Caco-2 (cell line): ENCODE results near the gene SEMA3C. TPM values are rescaled to one million over a fixed set of nuclear protein-coding genes. Genes with fewer than 3 reads are reported as not detected.

ENCODE experiments used
- BruUV-seq: library from RNA; stranded (reverse); fragments of 400-500 nt; replicated peaks from 2 replicates; lab custom pipeline; 2021; lab: Mats Ljungman, UMichigan
- CTCF ChIA-PET: fragments of 300-600 bp; sonication (Branson Sonifier 250); formaldehyde crosslinking; loops from one replicate; lab custom pipeline; 2022; ENCODE audit warnings: antibody characterized with exemption; lab: Charles Lee
- POLR2A ChIA-PET: fragments of 300-600 bp; sonication (Branson Sonifier 250); formaldehyde crosslinking; loops from one replicate; lab custom pipeline; 2022; ENCODE audit warnings: antibody characterized with exemption; lab: Charles Lee
- DNase-seq, 2 experiments: peaks; one replicate each; pipeline versions ENCODE4 v3.0.0 to v3.0.0-alpha.2; 2020 to 2022
- H3K27me3 ChIP-seq: replicated peaks from 2 replicates; pipeline ENCODE4 v1.6.0; 2011; ENCODE audit warnings: low read length; ENCODE audit not compliant: control insufficient read depth, insufficient read depth
- H3K36me3 ChIP-seq: 2 replicates; pipeline ENCODE4 v1.5.1; 2011; ENCODE audit warnings: low read length; ENCODE audit not compliant: control insufficient read depth, insufficient read depth
- H3K4me1 ChIP-seq: fragments of 250-450 bp; sonication (Bioruptor Pico); 2 replicates; pipeline ENCODE4 v1.5.1; 2020; ENCODE audit warnings: mild to moderate bottlenecking
- H3K4me3 ChIP-seq: 2 replicates; pipeline ENCODE4 v1.5.1; 2011; ENCODE audit warnings: low read depth, mild to moderate bottlenecking, control low read depth, low read length
- H3K9me3 ChIP-seq: fragments of 250-450 bp; sonication (Bioruptor Pico); 2 replicates; pipeline ENCODE4 v1.5.1; 2020; ENCODE audit warnings: mild to moderate bottlenecking, moderate library complexity
- H3K27ac Mint-ChIP-seq: one replicate; pipeline ENCODE4 v1.8.0; 2022; ENCODE audit warnings: mixed read lengths; ENCODE audit not compliant: unreplicated experiment
- H3K27me3 Mint-ChIP-seq: one replicate; pipeline ENCODE4 v1.8.0; 2022; ENCODE audit warnings: mixed read lengths; ENCODE audit not compliant: insufficient read depth, unreplicated experiment
- H3K36me3 Mint-ChIP-seq: one replicate; pipeline ENCODE4 v1.8.0; 2022; ENCODE audit warnings: mild to moderate bottlenecking, mixed read lengths; ENCODE audit not compliant: insufficient read depth, unreplicated experiment
- H3K4me1 Mint-ChIP-seq: one replicate; pipeline ENCODE4 v1.8.0; 2022; ENCODE audit warnings: low read depth, mixed read lengths; ENCODE audit not compliant: unreplicated experiment
- H3K4me3 Mint-ChIP-seq: one replicate; pipeline ENCODE4 v1.8.0; 2022; ENCODE audit warnings: mild to moderate bottlenecking, moderate library complexity, mixed read lengths; ENCODE audit not compliant: unreplicated experiment
- H3K9me3 Mint-ChIP-seq: one replicate; pipeline ENCODE4 v1.8.0; 2022; ENCODE audit warnings: mixed read lengths; ENCODE audit not compliant: unreplicated experiment
- intact Hi-C: fragments of 100-400 bp; cut with micrococcal nuclease; formaldehyde crosslinking; loops from one replicate; pipeline ENCODE4 v1.10.0; 2022; ENCODE audit not compliant: unreplicated experiment
- total RNA-seq: library from RNA; stranded (reverse); gene quantifications from 2 replicates; pipeline ENCODE4 v1.2.3, GENCODE V29; 2022
- TF ChIP-seq, protein P1 (sequence below), 2 experiments: fragments of 200-600 bp in 1 of 2; IDR thresholded peaks; 1 replicate in 1 of 2; 2 replicates in 1 of 2; pipeline versions ENCODE4 v1.5.1 to v1.8.0; 2011 to 2022; ENCODE audit warnings: antibody characterized with exemption in 1 of 2, control low read depth in 1 of 2, inconsistent platforms in 1 of 2, low read depth in 1 of 2, low read length in 1 of 2, mild to moderate bottlenecking in 1 of 2, moderate library complexity in 1 of 2; ENCODE audit not compliant: insufficient read depth in 1 of 2, severe bottlenecking in 1 of 2, unreplicated experiment in 1 of 2

SEMA3C gene
- total RNA-seq, 1 experiment from 2014 or later, result 25.8 TPM

DNA sequence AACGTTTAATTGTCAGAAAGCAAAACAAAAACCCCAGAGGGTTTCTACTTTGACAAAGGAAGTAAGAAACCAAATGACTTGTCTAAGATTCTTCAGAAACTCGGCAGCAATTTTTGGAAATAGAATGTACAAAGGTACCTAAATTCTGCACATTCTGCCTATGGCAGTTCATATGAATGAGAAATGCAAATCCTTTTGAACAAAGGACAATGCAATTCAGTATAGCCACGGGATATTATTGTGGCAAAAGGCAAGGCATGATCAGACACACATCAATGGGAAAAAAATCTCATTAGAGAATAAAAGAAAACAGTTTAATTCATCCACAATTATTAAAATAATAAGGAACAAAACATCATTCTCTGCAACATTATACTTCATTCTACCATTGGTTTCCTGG is 93.4 kb downstream of the SEMA3C start:
- Mint-ChIP-seq H3K4me1 (peaks cover 2% of the 10 kb centered on the region), H3K36me3 (peaks cover 8% of the 10 kb centered on the region), H3K4me3 (no peak overlapping the region), H3K27ac (no peak overlapping the region), H3K9me3 (no peaks in the 10 kb centered on the region), H3K27me3 (no peaks in the 10 kb centered on the region)
- Histone ChIP-seq H3K4me3 (no peak overlapping the region), H3K36me3 (no peaks in the 10 kb centered on the region), H3K9me3 (no peaks in the 10 kb centered on the region), H3K27me3 (no peaks in the 10 kb centered on the region), H3K4me1 (peaks cover 18% of the 10 kb centered on the region)
- ChIA-PET POLR2A (no interaction called here), CTCF (no interaction called here)
- TF ChIP-seq, protein P1, sequence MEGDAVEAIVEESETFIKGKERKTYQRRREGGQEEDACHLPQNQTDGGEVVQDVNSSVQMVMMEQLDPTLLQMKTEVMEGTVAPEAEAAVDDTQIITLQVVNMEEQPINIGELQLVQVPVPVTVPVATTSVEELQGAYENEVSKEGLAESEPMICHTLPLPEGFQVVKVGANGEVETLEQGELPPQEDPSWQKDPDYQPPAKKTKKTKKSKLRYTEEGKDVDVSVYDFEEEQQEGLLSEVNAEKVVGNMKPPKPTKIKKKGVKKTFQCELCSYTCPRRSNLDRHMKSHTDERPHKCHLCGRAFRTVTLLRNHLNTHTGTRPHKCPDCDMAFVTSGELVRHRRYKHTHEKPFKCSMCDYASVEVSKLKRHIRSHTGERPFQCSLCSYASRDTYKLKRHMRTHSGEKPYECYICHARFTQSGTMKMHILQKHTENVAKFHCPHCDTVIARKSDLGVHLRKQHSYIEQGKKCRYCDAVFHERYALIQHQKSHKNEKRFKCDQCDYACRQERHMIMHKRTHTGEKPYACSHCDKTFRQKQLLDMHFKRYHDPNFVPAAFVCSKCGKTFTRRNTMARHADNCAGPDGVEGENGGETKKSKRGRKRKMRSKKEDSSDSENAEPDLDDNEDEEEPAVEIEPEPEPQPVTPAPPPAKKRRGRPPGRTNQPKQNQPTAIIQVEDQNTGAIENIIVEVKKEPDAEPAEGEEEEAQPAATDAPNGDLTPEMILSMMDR (IDR thresholded peaks at IDR 0.05; ENCODE audit: insufficient read depth in 1 of 2, low read depth in 1 of 2, low read length in 1 of 2, severe bottlenecking in 1 of 2, unreplicated experiment in 1 of 2), result no peak
- DNase-seq, result no peak
- intact Hi-C loops, result loop anchor here (10.0 kb wide), 1 partner anchor 101 kb away; no protein-coding TSS in a partner anchor
- no TSS peak for BruUV-seq

DNA sequence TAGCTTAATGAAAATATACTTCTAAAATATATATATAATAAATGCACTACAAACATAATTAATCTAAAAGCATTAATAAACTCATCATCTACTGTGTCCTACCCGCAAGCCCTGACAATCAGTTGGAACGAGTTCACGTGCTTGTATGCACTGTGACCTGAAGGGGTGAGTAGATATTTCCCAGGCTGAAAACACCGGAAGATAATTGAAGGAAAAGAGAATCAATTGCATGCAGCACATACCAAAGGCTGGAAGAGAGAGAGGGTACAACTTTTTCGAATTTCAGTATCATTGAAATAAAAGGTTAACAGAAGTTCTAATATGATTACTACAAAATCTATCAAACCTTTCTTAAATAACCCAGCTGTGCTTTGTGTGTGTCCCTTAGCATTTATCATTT is 94.6 kb downstream of the SEMA3C start:
- Histone ChIP-seq H3K27me3 (no peaks in the 10 kb centered on the region), H3K9me3 (no peaks in the 10 kb centered on the region), H3K4me3 (no peak overlapping the region), H3K36me3 (no peaks in the 10 kb centered on the region), H3K4me1 (peaks cover 18% of the 10 kb centered on the region)
- H3K27me3 Mint-ChIP-seq, result no peaks in the 10 kb centered on the region
- H3K4me3 Mint-ChIP-seq, result no peak overlapping the region
- TF ChIP-seq, protein P1 (IDR thresholded peaks at IDR 0.05; ENCODE audit: insufficient read depth in 1 of 2, low read depth in 1 of 2, low read length in 1 of 2, severe bottlenecking in 1 of 2, unreplicated experiment in 1 of 2), result no peak
- peaks cover 8% of the 10 kb centered on the region for H3K36me3 Mint-ChIP-seq
- no peaks in the 10 kb centered on the region for H3K4me1 Mint-ChIP-seq
- BruUV-seq, result no TSS peak
- DNase-seq, result no peak
- CTCF ChIA-PET, result no interaction called here
- H3K27ac Mint-ChIP-seq, result no peak overlapping the region
- H3K9me3 Mint-ChIP-seq, result no peaks in the 10 kb centered on the region
- intact Hi-C loops, result loop anchor here (10.0 kb wide), 1 partner anchor 99 kb away; no protein-coding TSS in a partner anchor
- POLR2A ChIA-PET, result no interaction called here

DNA sequence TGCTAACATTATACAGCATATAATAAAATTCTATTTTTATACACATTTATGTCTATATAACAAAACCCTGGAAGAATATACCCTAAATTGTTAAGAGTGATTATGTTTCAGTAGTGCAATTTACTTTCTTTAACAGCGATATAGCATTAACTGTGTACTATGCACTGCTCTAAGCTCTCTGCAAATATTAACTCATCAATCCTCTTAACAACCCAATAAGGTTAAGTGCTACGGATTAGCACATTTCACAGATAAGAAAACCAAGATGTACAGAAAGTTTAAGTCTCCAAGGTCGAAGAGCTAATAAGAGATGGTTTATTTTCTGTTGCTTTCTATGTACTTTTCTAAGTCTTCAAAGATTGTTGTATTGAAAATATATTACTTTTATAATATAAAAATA is 95.8 kb downstream of the SEMA3C start:
- H3K27ac Mint-ChIP-seq, result no peak overlapping the region
- intact Hi-C loops, result loop anchor here (1.0 to 10.0 kb wide), 2 partner anchors 54 to 98 kb away; no protein-coding TSS in a partner anchor
- no peaks in the 10 kb centered on the region for H3K9me3 ChIP-seq
- peaks cover 8% of the 10 kb centered on the region for H3K36me3 Mint-ChIP-seq
- DNase-seq, result no peak
- H3K4me1 ChIP-seq, result peaks cover 18% of the 10 kb centered on the region
- POLR2A ChIA-PET, result no interaction called here
- BruUV-seq, result no TSS peak
- TF ChIP-seq, protein P1 (IDR thresholded peaks at IDR 0.05; ENCODE audit: insufficient read depth in 1 of 2, low read depth in 1 of 2, low read length in 1 of 2, severe bottlenecking in 1 of 2, unreplicated experiment in 1 of 2), result no peak
- no peaks in the 10 kb centered on the region for H3K27me3 Mint-ChIP-seq
- peaks cover 4% of the 10 kb centered on the region for H3K4me1 Mint-ChIP-seq
- no peak overlapping the region for H3K4me3 ChIP-seq
- no peak overlapping the region for H3K4me3 Mint-ChIP-seq
- no peaks in the 10 kb centered on the region for H3K27me3 ChIP-seq
- CTCF ChIA-PET, result no interaction called here
- H3K9me3 Mint-ChIP-seq, result no peaks in the 10 kb centered on the region
- H3K36me3 ChIP-seq, result no peaks in the 10 kb centered on the region
